GM23338 (cell line): ENCODE measurements around the gene EP400. TPM values are rescaled to one million over a fixed set of nuclear protein-coding genes. Genes with fewer than 3 reads are reported as not detected.

Experiments used
- ATAC-seq: fragments of 200-7000 bp; cut with Tn5 transposase; 3 replicates; pipeline ENCODE4 v1.9.1; 2020
- DNase-seq: peaks from one replicate; pipeline ENCODE4 v3.0.0-alpha.2; 2015; ENCODE audit warnings: low spot score
- H2AFZ ChIP-seq: fragments of 200-600 bp; sonication (generic); 2 replicates; pipeline ENCODE4 v1.8.0; 2016; ENCODE audit warnings: antibody characterized with exemption, mild to moderate bottlenecking, moderate library complexity
- H3F3A ChIP-seq: fragments of 200-600 bp; sonication (generic); replicated peaks from 2 replicates; pipeline ENCODE4 v1.8.0; 2017; ENCODE audit warnings: antibody characterized with exemption, mixed run types, low read depth
- H3K27ac ChIP-seq: fragments of 200-600 bp; sonication (generic); 2 replicates; pipeline ENCODE4 v1.6.1; 2016; ENCODE audit warnings: low read depth
- H3K27me3 ChIP-seq: fragments of 200-600 bp; sonication (generic); 2 replicates; pipeline ENCODE4 v1.8.0; 2016; ENCODE audit warnings: mild to moderate bottlenecking, mixed run types, moderate library complexity; ENCODE audit not compliant: insufficient read depth
- H3K36me3 ChIP-seq: fragments of 200-600 bp; sonication (generic); 2 replicates; pipeline ENCODE4 v1.8.0; 2016; ENCODE audit warnings: mild to moderate bottlenecking; ENCODE audit not compliant: insufficient read depth
- H3K4me1 ChIP-seq: fragments of 200-600 bp; sonication (generic); 2 replicates; pipeline ENCODE4 v1.8.0; 2016; ENCODE audit warnings: mild to moderate bottlenecking, moderate library complexity; ENCODE audit not compliant: insufficient read depth
- H3K4me2 ChIP-seq: fragments of 200-600 bp; sonication (generic); 2 replicates; pipeline ENCODE4 v1.7.1; 2017; ENCODE audit warnings: mixed run types
- H3K4me3 ChIP-seq: fragments of 200-600 bp; sonication (generic); 2 replicates; pipeline ENCODE4 v1.6.1; 2016; ENCODE audit warnings: mixed run types
- H3K79me2 ChIP-seq: fragments of 200-600 bp; sonication (generic); replicated peaks from 2 replicates; pipeline ENCODE4 v1.8.0; 2017; ENCODE audit warnings: mild to moderate bottlenecking; ENCODE audit not compliant: insufficient read depth
- H3K9me2 ChIP-seq: fragments of 200-600 bp; sonication (generic); 2 replicates; pipeline ENCODE4 v1.8.0; 2017; ENCODE audit not compliant: insufficient read depth
- H4K20me1 ChIP-seq: fragments of 200-600 bp; sonication (generic); replicated peaks from 2 replicates; pipeline ENCODE4 v1.8.0; 2017; ENCODE audit warnings: mild to moderate bottlenecking; ENCODE audit not compliant: insufficient read depth
- H3K27ac Mint-ChIP-seq: 2 replicates; pipeline ENCODE4 v1.8.0; 2020; ENCODE audit warnings: inconsistent platforms, mild to moderate bottlenecking, moderate library complexity, mixed read lengths
- H3K27me3 Mint-ChIP-seq: 3 replicates; pipeline ENCODE4 v1.8.0; 2022; ENCODE audit warnings: low read depth, mild to moderate bottlenecking, moderate library complexity, mixed read lengths, inconsistent platforms; ENCODE audit not compliant: insufficient read depth, poor library complexity
- H3K36me3 Mint-ChIP-seq: 3 replicates; pipeline ENCODE4 v1.8.0; 2021; ENCODE audit warnings: low read depth, mild to moderate bottlenecking, inconsistent platforms, moderate library complexity, mixed read lengths
- H3K4me1 Mint-ChIP-seq: 3 replicates; pipeline ENCODE4 v1.8.0; 2020; ENCODE audit warnings: mild to moderate bottlenecking, inconsistent platforms, mixed read lengths
- H3K4me3 Mint-ChIP-seq: 3 replicates; pipeline ENCODE4 v1.8.0; 2021; ENCODE audit warnings: moderate library complexity, mild to moderate bottlenecking, inconsistent platforms, mixed read lengths
- H3K9me3 Mint-ChIP-seq: 3 replicates; pipeline ENCODE4 v1.8.0; 2020; ENCODE audit warnings: moderate library complexity, mild to moderate bottlenecking, inconsistent platforms, mixed read lengths
- CREB1 ChIP-seq: fragments of 250-450 bp; sonication (Bioruptor Pico); IDR thresholded peaks from 2 replicates; pipeline ENCODE4 v1.5.0; 2020; ENCODE audit warnings: low read depth, mild to moderate bottlenecking, moderate library complexity
- EZH2 ChIP-seq: fragments of 200-600 bp; sonication (generic); IDR thresholded peaks from one replicate; pipeline ENCODE4 v1.8.0; 2017; ENCODE audit warnings: antibody characterized with exemption, mild to moderate bottlenecking, low read depth; ENCODE audit not compliant: unreplicated experiment
- JUNB ChIP-seq: IDR thresholded peaks from one replicate; pipeline ENCODE4 v1.6.1; 2016; ENCODE audit warnings: antibody characterized with exemption; ENCODE audit not compliant: unreplicated experiment
- NANOG ChIP-seq: IDR thresholded peaks from 2 replicates; pipeline ENCODE4 v1.6.1; 2016; ENCODE audit warnings: antibody characterized with exemption, borderline replicate concordance
- POLR2AphosphoS5 ChIP-seq: IDR thresholded peaks from 2 replicates; pipeline ENCODE4 v1.6.1; 2016; ENCODE audit warnings: antibody characterized with exemption, low read depth
- STAT1 ChIP-seq: IDR thresholded peaks from one replicate; pipeline ENCODE4 v1.6.1; 2016; ENCODE audit warnings: antibody characterized with exemption; ENCODE audit not compliant: unreplicated experiment
- ZNF114 ChIP-seq: fragments of 250-450 bp; sonication (Bioruptor Pico); IDR thresholded peaks from 2 replicates; pipeline ENCODE4 v1.5.0; 2020; ENCODE audit warnings: mild to moderate bottlenecking, moderate library complexity
- ZNF331 ChIP-seq: fragments of 250-450 bp; sonication (Bioruptor Pico); IDR thresholded peaks from 2 replicates; pipeline ENCODE4 v1.5.0; 2020; ENCODE audit warnings: low read depth, mild to moderate bottlenecking, moderate library complexity
- polyA plus RNA-seq: library from polyadenylated mRNA; unstranded; fragments of >200 nt; fragmentation: Nextera tagmentation; extraction: Ambion mirVana; gene quantifications from 2 replicates; pipeline ENCODE4 v1.2.1, GENCODE V29; 2016
- total RNA-seq: library from RNA; depleted of rRNA; stranded (reverse); fragments of >200 nt; shearing (Covaris generic); gene quantifications from 2 replicates; pipeline ENCODE4 v1.2.3, GENCODE V29; 2014
- TF ChIP-seq, protein P1 (sequence below), 2 experiments: fragments of 200-600 bp in 1 of 2; sonication (generic) in 1 of 2; conservative IDR thresholded peaks; 2 replicates each; pipeline versions ENCODE4 v1.5.1 to v1.6.1; 2016 to 2017; ENCODE audit warnings: antibody characterized with exemption in 2 of 2, low read depth in 2 of 2, mild to moderate bottlenecking in 2 of 2, moderate library complexity in 1 of 2
- TF ChIP-seq, protein P2 (sequence below): IDR thresholded peaks from 2 replicates; pipeline ENCODE4 v1.6.1; 2016; ENCODE audit warnings: antibody characterized with exemption
- TF ChIP-seq, protein P3 (sequence below): IDR thresholded peaks from one replicate; pipeline ENCODE4 v1.6.1; 2018; ENCODE audit warnings: antibody characterized with exemption; ENCODE audit not compliant: unreplicated experiment

EP400 gene
- total and polyA plus RNA-seq, 2 experiments from 2014 or later, result 26.3 to 57.2 TPM

DNA sequence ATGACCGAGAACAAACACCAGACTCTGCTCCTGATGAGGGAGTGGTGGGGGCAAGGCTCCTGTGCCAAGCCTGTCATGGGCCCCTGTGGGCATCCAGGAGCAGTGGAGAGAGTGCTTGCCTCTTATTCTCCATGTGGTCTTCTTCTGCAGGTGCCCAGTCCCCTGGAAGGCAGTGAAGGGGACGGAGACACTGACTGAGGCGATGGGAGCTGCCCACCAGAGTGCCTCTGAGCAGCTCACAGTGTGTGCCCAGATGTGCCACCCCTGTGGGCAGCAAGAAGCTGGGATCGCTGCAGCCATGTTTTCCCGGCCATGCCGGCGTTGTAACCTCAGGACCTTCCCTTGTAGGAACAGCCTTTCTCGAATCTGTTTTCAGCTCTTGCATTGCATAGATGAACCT is 6.4 kb upstream of the EP400 start:
- Mint-ChIP-seq H3K27me3 (peaks cover 11% of the 10 kb centered on the region), H3K9me3 (peaks cover 4% of the 10 kb centered on the region; the same call in 2 of the 3 replicates), H3K27ac (no peak overlapping the region), H3K36me3 (peaks cover 71% of the 10 kb centered on the region), H3K4me1 (peaks cover 6% of the 10 kb centered on the region), H3K4me3 (no peak overlapping the region)
- Histone ChIP-seq H3K27ac (no peak overlapping the region), H3F3A (peaks cover 16% of the 10 kb centered on the region), H3K4me1 (peaks cover 8% of the 10 kb centered on the region), H4K20me1 (0 out of 2 replicates have a peak, but pooled peaks cover 5% of the 10 kb centered on the region), H3K4me2 (no peak overlapping the region), H3K79me2 (no peaks in the 10 kb centered on the region; the same call in 1 of the 2 replicates), H3K36me3 (peaks cover 33% of the 10 kb centered on the region), H3K27me3 (no peaks in the 10 kb centered on the region), H3K4me3 (no peak overlapping the region), H2AFZ (no peak overlapping the region), H3K9me2 (no peaks in the 10 kb centered on the region)
- DNase-seq (no peak), ATAC-seq (no peak)
- TF ChIP-seq EZH2 (no peak), CREB1 (CRISPR knock-in tag) (no peak), ZNF331 (CRISPR knock-in tag) (no peak), STAT1 (no peak), NANOG (no peak), ZNF114 (no peak)
- TF ChIP-seq, protein P1, sequence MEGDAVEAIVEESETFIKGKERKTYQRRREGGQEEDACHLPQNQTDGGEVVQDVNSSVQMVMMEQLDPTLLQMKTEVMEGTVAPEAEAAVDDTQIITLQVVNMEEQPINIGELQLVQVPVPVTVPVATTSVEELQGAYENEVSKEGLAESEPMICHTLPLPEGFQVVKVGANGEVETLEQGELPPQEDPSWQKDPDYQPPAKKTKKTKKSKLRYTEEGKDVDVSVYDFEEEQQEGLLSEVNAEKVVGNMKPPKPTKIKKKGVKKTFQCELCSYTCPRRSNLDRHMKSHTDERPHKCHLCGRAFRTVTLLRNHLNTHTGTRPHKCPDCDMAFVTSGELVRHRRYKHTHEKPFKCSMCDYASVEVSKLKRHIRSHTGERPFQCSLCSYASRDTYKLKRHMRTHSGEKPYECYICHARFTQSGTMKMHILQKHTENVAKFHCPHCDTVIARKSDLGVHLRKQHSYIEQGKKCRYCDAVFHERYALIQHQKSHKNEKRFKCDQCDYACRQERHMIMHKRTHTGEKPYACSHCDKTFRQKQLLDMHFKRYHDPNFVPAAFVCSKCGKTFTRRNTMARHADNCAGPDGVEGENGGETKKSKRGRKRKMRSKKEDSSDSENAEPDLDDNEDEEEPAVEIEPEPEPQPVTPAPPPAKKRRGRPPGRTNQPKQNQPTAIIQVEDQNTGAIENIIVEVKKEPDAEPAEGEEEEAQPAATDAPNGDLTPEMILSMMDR (conservative IDR thresholded peaks at IDR 0.05; ENCODE audit: low read depth in 2 of 2), result no peak

DNA sequence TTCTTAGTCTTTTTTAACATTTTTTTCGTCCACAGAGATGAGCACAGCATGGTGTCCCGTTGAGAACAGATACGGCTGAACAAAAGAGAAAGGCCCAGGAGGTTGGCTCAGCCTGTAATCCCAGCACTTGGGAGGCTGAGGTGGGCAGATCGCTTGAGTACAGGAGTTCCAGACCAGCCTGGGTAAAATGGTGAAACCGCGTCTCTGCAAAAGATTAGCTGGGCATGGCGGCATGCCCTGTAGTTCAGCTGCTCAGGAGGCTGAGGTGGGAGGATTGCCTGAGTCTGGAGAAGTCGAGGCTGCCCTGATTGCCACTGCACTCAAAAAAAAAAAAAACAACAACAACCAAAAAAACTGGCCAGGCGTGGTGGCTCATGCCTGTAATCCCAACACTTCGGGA is 5.9 kb upstream of the EP400 start:
- Mint-ChIP-seq H3K27me3 (peaks cover 11% of the 10 kb centered on the region), H3K27ac (no peak overlapping the region), H3K36me3 (peaks cover 67% of the 10 kb centered on the region), H3K4me3 (no peak overlapping the region), H3K9me3 (peaks cover 4% of the 10 kb centered on the region; the same call in 2 of the 3 replicates), H3K4me1 (peaks cover 6% of the 10 kb centered on the region)
- Histone ChIP-seq H2AFZ (no peak overlapping the region), H3K4me3 (no peak overlapping the region), H4K20me1 (0 out of 2 replicates have a peak, but pooled peaks cover 5% of the 10 kb centered on the region), H3K4me1 (peaks cover 8% of the 10 kb centered on the region), H3K9me2 (no peaks in the 10 kb centered on the region), H3K4me2 (no peak overlapping the region), H3K79me2 (no peaks in the 10 kb centered on the region; the same call in 1 of the 2 replicates), H3K27me3 (no peaks in the 10 kb centered on the region), H3K27ac (no peak overlapping the region), H3F3A (peaks cover 21% of the 10 kb centered on the region), H3K36me3 (peaks cover 29% of the 10 kb centered on the region)
- DNase-seq, result no peak
- no peak for ATAC-seq
- TF ChIP-seq STAT1 (no peak), POLR2AphosphoS5 (no peak), JUNB (no peak), CREB1 (CRISPR knock-in tag) (no peak), ZNF331 (CRISPR knock-in tag) (no peak), ZNF114 (no peak)
- TF ChIP-seq, protein P1 (conservative IDR thresholded peaks at IDR 0.05; ENCODE audit: low read depth in 2 of 2), result no peak
- TF ChIP-seq, protein P2, sequence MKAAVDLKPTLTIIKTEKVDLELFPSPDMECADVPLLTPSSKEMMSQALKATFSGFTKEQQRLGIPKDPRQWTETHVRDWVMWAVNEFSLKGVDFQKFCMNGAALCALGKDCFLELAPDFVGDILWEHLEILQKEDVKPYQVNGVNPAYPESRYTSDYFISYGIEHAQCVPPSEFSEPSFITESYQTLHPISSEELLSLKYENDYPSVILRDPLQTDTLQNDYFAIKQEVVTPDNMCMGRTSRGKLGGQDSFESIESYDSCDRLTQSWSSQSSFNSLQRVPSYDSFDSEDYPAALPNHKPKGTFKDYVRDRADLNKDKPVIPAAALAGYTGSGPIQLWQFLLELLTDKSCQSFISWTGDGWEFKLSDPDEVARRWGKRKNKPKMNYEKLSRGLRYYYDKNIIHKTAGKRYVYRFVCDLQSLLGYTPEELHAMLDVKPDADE, result no peak
- TF ChIP-seq, protein P3, sequence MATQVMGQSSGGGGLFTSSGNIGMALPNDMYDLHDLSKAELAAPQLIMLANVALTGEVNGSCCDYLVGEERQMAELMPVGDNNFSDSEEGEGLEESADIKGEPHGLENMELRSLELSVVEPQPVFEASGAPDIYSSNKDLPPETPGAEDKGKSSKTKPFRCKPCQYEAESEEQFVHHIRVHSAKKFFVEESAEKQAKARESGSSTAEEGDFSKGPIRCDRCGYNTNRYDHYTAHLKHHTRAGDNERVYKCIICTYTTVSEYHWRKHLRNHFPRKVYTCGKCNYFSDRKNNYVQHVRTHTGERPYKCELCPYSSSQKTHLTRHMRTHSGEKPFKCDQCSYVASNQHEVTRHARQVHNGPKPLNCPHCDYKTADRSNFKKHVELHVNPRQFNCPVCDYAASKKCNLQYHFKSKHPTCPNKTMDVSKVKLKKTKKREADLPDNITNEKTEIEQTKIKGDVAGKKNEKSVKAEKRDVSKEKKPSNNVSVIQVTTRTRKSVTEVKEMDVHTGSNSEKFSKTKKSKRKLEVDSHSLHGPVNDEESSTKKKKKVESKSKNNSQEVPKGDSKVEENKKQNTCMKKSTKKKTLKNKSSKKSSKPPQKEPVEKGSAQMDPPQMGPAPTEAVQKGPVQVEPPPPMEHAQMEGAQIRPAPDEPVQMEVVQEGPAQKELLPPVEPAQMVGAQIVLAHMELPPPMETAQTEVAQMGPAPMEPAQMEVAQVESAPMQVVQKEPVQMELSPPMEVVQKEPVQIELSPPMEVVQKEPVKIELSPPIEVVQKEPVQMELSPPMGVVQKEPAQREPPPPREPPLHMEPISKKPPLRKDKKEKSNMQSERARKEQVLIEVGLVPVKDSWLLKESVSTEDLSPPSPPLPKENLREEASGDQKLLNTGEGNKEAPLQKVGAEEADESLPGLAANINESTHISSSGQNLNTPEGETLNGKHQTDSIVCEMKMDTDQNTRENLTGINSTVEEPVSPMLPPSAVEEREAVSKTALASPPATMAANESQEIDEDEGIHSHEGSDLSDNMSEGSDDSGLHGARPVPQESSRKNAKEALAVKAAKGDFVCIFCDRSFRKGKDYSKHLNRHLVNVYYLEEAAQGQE, result no peak
